ENCODE measurements around the gene ITSN1.
"Not testable (repeated sequence)": the region's sequence is repeated elsewhere in the genome, so short reads cannot be mapped to it uniquely, and the experiment has no call there.

The ITSN1 gene

DNA sequence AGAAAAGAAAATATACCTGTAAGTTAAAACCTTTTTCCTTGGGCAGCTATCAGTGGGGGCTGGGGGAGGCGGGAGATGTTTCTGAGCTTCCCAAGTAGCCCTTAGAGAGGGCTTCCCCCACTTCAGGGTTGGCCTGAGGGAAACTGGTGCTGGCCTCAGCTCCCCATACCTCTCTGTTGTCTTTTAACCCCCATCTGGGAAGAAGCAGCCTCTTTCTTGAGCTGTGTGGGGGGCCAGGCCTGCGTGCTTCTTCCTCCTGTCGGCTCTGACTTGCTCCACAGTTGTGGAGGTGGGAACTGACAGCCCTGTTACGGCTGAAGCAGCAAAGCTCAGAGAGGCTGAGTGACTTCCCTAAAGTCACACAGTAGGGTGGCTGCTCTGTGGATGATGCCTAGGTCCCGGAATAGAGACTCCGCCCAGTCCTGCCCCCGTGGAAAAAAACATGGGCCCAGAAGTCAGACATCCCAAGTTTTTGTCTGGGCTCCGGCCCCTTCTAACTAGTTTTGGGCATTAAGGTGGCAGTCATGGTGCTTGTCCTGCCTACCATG, 218.1 kb downstream of the ITSN1 start:
- no peak for DNase-seq (ENCODE audit: low read depth)

DNA sequence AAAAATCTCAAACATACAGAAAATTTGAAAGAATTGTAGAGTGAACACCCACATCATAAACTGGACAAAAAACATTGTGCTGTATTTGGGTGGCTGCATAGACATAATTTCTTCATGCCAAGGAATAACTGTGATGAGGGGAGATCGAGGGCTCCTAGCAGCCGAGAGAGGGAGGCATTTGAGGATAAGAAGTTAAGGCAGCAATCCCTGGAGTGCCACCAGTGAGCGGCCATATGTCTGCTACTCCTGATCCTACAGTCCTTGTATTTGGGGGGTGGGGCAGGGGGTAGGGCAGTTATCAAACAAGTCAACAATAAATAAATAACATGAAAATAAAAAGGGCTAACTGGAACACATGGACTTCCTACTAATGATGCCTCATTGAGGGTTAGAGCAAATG, 218.8 kb downstream of the ITSN1 start:
- no peak for DNase-seq (ENCODE audit: low read depth)

DNA sequence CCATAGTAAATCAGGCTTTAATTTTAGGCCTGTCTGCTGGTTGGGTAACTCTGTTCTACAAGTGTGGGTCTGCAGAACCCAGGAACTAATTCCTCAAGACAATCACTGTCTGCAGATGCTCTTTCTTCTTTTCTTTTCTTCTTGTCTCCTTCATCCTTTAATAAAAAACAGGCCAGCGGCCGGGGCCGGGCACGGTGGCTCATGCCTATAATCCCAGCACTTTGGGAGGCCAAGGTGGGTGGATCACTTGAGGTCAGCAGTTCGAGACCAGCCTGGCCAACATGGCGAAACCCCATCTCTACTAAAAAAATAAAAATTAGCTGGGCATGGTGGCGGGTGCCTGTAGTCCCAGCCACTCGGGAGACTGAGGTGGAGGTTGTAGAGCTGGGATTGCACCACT, 220.9 kb downstream of the ITSN1 start:
- not testable (repeated sequence) for DNase-seq (ENCODE audit: low read depth)

DNA sequence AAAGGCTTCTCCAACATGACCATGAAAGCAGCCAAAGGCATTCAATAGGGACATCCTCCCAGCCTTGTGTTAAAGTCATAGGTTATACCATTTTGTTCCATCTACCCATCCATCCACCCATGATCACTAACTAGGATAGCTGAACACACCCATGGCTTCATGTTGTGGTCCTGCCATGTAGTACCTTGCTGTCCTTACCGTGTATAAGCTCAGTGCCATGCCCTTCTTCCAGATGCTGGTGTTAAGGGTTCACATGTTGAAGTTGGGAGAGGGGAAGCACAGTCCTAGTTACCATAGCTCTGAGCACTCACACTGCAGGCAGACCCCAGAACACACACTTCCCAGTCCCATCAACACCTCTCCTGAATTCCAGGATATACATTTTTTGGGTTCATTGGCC, 221.8 kb downstream of the ITSN1 start:
- no peak for DNase-seq (ENCODE audit: low read depth)

DNA sequence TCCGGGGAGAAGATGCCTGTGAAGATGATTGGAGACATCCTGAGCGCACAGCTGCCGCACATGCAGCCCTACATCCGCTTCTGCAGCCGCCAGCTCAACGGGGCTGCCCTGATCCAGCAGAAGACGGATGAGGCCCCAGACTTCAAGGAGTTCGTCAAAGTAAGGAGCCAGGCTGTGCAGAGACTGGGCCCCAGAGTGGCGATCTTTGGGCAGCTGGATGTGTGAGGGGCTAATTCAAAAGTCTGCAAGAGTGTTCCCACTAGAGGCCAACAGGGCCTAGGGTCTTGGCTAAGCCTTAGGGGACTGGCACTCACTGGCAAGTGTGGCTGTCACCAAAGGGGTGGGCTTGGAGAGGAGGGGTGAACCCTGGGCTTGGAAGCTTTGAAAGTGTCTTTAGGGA, 222.9 kb downstream of the ITSN1 start:
- DNase-seq (ENCODE audit: low read depth), result no peak

DNA sequence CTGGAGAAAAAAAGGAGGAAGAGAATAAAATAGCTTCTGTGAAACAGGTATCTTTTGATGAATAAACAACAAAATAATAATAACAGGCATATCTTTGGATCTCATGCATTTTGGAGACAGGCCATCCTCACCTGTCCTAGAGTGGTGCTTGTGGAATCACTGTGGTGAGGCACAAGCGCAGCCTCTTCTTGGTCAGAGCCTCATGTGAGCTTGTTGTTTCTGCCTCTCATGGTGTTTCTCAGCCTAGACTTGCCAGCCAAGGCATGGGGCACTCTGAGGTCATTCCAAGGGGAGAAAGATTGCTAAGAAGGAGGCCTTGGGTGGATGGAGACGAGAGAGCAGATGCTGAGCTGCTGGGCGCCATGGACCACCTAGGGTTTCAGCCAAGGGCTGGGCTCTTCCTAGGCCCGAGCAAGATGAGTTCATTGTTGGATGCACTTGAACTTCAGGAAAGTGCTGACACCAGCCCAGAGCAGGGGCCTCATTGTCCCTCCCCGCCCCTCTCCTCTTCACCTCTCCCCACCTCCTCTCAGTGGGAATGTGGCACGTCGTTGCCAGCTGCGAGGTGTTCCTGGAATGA, 223.8 kb downstream of the ITSN1 start:
- DNase-seq (ENCODE audit: low read depth), result no peak

DNA sequence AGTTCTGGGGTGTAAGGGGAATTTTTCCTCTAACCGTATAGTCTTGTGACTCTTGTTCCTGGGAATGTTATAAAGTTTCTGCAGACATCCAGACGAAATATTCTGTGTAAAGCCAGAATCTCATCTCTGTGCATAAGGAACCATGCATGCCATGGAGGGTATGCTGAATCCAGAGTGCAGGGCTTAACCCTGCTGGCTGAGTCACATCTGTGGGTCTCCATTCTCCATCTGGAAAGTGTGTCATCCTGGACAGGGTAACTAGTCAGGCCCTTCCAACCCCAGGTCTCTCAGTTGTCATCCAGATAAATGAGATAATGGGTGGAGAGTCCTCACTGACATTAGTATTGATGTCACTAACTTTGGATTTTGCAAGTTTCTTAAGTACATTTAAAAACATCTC, 224.5 kb downstream of the ITSN1 start:
- no peak for DNase-seq (ENCODE audit: low read depth)

DNA sequence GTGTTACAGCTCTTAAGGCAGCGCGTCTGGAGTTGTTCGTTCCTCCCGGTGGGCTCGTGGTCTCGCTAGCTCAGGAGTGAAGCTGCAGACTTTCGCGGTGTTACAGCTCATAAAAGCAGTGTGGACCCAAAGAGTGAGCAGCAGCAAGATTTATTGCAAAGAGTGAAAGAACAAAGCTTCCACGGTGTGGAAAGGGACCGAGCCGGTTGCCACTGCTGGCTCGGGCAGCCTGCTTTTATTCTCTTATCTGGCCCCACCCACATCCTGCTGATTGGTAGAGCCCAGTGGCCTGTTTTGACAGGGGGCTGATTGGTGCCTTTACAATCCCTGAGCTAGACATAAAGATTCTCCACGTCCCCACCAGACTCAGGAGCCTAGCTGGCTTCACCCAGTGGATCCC, 225.6 kb downstream of the ITSN1 start:
- DNase-seq (ENCODE audit: low read depth), result not testable (repeated sequence)

DNA sequence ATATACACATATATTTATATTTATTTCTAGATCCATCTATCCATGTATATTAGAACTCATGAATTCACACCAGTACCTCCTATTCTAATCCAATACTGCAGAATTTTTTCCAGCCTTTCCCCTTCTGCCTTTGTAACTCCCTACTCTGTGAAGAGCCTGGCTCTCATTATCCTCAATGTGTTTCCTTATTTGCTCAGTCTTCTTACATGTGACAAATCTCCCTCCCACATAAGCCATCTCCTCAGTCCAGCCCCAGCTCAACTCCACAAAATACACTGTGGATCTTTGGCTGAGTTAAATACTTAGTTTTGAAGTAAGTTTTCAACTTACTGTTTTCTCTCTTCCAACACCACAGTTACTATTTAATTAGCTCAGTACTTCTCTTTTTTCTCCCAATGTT, 227.6 kb downstream of the ITSN1 start:
- no peak for DNase-seq (ENCODE audit: low read depth)

DNA sequence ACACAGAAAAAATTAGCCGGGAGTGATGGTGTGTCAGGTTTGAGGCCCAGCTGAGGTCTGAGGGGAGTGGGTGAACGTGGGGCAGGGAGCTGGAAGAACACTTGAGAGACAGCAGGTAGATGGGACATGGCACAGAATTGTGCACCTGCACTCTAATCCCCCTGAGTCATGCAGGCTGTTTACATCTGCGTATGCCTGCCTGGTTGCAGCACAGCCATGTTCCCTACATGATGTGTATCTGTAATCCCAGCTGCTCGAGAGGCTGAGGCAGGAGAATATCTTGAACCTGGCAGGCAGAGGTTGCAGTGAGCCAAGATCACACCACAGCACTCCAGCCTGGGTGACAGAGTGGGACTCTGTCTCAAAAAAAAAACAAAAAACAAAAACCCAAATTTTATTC, 228.5 kb downstream of the ITSN1 start:
- no peak for DNase-seq (ENCODE audit: low read depth)

DNA sequence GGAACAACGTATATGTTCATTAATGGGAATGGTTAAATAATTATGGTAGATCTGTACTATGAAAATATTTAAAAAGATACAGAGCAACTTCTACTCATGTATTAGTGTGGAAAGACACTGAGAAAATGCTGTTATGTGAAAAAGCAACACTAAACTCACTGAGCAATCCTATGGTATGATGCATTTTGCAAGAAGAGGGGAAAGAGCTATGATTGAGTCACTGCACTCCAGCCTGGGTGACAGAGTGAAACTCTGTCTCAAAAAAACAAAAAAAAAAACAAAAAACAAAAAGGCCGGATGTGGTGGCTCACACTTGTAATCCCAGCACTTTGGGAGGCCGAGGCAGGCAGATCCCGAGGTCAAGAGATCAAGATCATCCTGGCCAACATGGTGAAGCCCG, 228.9 kb downstream of the ITSN1 start:
- no peak for DNase-seq (ENCODE audit: low read depth)

DNA sequence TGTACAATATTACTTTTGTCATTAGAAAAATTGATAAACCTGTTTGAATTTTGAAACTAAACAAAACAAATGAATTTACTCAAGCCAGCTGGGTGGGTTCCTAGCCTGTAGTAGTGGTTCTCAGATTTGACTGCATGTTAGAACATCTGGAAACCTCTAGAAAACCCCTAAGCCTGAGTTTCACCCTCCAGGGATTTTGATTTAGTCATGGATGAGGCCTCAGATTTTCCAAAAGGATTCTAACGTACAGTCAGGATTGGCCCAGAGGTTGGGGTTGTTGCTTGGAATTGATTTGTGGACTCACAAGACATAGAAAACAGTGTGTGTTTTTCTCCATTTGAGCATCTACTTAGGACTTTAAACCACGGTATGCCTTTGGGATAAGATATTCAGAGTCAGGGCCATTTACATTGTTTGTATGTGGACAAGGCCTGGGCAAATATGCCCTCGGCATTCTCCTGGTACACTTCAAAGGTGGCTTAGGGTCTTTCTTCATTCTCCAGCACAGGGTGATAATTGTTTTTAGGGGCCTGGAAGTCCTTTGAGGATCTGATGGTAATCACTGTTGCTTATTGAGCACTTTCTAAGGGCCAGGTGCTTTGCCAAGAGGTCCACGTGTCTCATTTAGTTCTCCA, 230.7 kb downstream of the ITSN1 start:
- no peak for DNase-seq (ENCODE audit: low read depth)

DNA sequence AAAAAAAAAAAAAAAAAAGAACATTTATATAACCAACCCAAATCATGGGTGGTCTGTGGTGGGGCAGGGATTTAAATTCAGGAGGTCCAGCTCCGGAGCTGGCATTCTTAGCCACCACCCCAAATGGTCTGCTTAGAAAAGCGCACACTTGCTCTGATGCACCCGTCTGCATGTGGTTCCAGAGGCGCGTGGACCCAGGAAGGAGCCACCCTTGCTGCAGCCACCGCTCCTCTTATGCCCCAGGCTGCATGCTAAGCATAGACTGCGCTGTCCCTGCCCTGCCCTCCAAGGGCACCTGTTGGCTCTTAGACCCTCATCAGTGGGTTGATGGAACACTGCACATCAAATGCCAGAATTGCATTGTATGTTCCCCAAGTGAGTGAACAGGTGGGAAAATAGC, 231.9 kb downstream of the ITSN1 start:
- no peak for DNase-seq (ENCODE audit: low read depth)

DNA sequence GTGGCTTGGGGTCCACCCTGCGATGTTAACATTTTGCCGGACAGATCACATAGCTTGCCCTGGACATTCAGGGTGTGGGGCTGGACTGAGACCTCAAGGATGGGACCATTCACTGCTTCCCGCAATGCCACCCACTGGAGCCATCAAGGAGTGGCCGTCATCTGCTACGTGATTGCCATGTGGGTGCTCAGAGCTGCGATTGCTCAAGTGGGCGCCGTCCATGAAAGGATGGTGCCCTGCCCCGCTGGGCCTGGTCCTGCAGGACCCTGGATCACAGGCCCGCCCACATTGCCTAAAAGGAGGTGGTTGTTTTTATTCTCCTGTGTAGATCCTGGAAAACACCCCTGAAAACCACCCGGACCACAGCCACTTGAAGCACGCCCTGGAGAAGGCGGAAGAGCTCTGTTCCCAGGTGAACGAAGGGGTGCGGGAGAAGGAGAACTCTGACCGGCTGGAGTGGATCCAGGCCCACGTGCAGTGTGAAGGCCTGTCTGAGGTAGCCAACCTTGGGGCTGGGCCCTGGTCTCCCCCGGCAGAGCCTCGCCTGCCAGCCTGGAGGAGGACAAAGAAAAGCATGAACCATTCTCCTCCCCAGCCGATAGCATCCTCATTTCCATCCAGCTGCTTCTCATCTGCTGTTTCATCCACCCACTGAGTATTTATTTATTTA, 232.9 kb downstream of the ITSN1 start:
- DNase-seq (ENCODE audit: low read depth), result no peak

DNA sequence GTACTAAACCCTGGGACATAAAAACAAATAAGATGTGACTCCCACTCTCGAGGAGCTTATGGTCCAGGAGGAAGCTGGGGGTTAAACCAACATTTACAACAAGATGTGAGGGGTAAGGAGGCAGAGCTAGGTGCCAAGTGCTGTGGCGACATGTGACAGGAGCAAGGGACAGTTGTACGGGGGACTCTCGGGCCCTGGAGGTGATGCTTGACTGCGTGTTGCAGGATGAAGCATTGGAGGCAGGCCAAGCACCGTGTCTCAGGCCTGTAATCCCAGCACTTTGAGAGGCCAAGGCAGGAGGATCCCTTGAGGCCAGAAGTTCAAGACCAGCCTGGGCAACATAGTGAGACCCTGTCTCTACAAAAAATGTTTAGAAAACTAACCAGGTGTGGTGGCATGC, 236.5 kb downstream of the ITSN1 start:
- DNase-seq (ENCODE audit: low read depth), result no peak

DNA sequence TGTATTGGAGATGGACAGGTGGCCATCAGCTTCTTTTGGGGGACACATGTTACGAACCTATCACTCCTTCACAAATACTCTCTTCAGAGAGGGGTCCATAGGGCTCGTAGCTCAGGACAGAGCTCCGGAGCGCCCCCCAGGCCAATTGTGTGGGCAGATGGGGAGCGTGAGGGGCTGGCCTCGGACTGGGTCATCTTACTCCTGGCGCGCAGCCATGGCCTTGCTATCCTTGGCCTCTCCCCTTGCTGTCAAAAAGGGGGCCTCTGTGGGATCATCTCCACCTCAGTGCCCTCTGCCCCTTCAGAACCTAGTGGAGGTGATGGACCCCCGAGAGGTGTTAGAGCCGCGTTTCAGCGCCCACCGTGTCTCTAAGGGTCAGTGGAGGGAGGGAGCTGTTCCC, 238.3 kb downstream of the ITSN1 start:
- no peak for DNase-seq (ENCODE audit: low read depth)

DNA sequence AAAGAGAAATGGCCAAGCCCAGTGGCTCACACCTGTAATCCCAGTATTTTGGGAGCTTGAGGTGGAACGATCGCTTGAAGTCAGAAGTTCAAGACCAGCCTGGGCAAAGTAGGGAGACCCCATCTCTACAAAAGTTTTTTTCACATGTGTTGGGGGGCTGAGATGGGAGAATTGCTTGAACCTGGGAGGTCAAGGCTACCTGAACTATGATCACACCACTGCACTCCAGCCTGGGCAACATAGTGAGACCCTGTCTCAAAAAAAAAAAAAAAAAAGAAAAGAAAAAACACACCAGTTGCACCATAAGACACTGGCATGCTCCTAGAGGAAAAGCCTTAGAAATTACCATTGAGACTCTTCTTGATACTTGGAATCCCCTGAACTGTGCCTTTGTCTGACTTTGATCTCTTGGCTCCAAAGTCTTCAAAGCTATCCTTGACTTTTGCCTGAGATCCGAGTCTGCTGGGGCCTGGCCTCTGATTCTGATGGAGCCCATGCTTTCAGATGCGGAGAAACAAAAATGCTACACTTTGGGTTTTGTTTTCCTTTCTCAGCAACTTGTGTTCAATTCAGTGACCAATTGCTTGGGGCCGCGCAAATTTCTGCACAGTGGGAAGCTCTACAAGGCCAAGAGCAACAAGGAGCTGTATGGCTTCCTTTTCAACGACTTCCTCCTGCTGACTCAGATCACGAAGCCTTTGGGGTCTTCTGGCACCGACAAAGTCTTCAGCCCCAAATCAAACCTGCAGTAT, 239.6 kb downstream of the ITSN1 start:
- DNase-seq (ENCODE audit: low read depth), result no peak

DNA sequence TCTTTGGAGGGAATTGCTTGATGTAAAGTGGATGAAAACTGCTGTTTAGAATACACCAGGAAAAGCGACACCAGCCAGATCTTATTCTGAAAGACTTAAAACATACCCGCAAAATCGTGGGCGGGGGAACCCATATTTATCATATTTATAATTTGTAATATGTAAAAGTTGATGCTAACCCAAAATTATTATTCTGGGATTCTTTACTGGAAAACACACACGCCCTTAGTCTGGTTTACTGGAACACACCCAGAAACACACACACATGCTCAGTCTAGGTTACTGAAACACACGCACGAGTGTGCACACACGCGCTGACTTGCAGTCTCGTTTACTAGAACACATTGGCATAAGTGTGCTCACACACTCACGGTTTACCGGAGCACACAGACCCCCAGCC, 240.8 kb downstream of the ITSN1 start:
- no peak for DNase-seq (ENCODE audit: low read depth)

DNA sequence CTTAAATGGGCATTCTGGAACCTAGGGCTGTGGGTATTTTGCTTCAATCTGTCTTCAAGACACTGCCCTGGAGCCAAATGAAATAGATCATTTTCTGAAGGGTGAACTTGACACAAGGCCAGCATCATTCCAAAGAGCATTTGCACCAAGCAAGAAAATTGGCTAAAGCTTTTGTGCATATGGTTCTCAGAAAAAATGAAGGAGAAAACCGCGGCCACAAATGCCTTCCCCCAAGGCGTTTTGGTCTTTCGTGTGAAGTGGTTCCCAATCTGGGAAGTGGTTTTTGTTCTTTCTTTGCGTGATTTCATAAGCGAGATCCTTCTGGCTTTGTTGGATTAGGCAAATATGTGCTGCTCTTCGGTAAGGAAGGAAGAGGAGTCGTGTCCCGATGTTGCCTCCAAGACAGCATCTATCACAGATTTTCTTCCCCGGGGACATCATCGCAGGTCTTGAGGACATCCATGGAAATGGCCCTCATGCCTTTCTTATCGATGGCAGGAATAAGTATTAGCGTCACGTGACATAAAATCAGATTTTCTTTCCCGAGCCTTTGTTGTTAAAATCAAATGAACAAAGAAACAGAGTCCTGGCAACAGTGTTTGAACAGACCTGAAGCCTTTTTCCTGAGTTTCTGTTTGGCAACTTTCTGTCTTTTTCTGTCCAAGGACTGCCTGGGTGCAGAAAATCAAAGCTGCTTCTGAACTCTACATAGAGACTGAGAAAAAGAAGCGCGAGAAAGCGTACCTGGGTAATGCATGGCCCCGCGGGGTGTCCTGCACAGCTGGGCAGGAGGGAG, 242.3 kb downstream of the ITSN1 start:
- no peak for DNase-seq (ENCODE audit: low read depth)

DNA sequence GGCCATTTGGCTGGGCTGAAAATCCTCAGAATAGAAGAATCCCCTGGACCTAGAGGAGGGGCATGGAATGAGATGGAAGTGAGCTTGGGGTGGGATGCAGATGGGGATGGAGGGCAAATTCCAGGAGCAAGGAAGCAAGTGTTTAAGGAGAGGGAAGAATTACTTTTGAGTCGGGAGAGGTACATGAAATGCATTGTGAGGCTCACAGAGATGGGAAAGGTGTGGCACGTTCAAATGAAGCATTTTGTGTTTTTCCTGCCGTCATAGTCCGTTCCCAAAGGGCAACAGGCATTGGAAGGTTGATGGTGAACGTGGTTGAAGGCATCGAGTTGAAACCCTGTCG, 242.8 kb downstream of the ITSN1 start:
- DNase-seq (ENCODE audit: low read depth), result no peak

DNA sequence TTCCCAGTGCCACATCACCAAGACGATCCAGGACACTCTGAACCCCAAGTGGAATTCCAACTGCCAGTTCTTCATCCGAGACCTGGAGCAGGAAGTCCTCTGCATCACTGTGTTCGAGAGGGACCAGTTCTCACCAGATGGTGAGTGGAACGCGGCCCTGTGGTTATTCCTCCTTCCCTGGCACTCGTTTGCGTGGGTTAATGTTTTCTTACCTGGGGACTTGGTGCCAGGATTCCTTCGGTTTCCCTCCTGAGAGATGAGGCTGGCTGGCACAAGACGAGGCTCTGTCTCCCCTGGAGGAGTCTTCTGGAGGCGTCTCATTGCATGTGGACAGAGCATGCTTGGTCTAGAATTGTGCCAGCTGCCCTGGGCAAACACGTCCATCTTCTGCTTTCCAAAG, 244.0 kb downstream of the ITSN1 start:
- DNase-seq (ENCODE audit: low read depth), result no peak

DNA sequence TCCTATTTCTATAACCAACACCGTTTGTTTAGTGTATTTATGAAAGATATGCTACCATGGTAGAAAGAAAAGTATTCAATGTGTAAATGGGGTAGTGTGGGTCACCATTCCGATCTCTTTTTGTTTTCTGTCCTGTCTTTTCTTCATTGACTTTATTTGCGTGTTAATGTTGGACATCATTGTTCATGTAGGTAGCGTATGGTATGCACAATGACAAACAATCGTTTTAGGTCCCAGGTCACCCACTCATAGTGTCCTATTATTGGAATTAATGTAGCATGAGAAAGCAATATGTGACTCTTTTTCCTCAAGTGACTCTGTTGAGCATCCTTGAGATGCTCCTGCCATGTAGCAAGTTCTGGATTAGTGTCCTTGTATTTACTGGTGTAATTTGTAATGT, 247.9 kb downstream of the ITSN1 start:
- no peak for DNase-seq (ENCODE audit: low read depth)
